Astrocyte of the cerebellum (primary cell): ENCODE measurements around the gene ALKBH6.
A peak's percentile ranks its signal among the peaks of the same experiment; 100 is the strongest.

Source experiments
- DNase-seq: peaks from one replicate; pipeline ENCODE4 v3.0.0-alpha.2; 2011; ENCODE audit warnings: low read depth
- H3K4me3 ChIP-seq: 2 replicates; pipeline ENCODE4 v1.5.1; 2011; ENCODE audit warnings: mild to moderate bottlenecking, low read depth, low read length, moderate library complexity
- CTCF ChIP-seq: IDR thresholded peaks from 2 replicates; pipeline ENCODE4 v1.5.1; 2012; ENCODE audit warnings: low read length, low read depth, moderate library complexity, mild to moderate bottlenecking; ENCODE audit errors: missing control alignments
- in situ Hi-C: cut with HindIII; loops from 2 replicates; pipeline ENCODE4 v1.10.0; 2017; ENCODE audit warnings: low sequenced_read_pairs

ALKBH6 gene

GRCh38 chr19:36054733-36055686 is 41.0 kb upstream of the ALKBH6 start, which contains the start of gene WDR62:
WDR62 (plus strand) TSS chr19:36054897; CDS start chr19:36054972, 75 bp downstream.
- in situ Hi-C loops, result no loop called here
- H3K4me3 ChIP-seq, result peak within 1 kb of the TSS; percentile 53
- no peak for TF ChIP-seq CTCF
- DNase-seq, result no peak

GRCh38 chr19:36054119-36054732 is 40.2 kb upstream of the ALKBH6 start, which contains the start of gene THAP8:
THAP8 (minus strand) TSS chr19:36054285; CDS start chr19:36054217, 68 bp downstream.
- in situ Hi-C loops, result no loop called here
- DNase-seq, result peak; percentile 99
- H3K4me3 ChIP-seq, result peak within 1 kb of the TSS; percentile 53
- TF ChIP-seq CTCF, result peak; percentile 62

- no peak for DNase-seq
- H3K4me3 ChIP-seq, result no peak overlapping the region
- in situ Hi-C loops, result no loop called here
- TF ChIP-seq CTCF, result no peak
These were observed 37.6 kb upstream of the ALKBH6 start for GRCh38 chr19:36051637-36052036.

GRCh38 chr19:36051236-36051635 is 37.2 kb upstream of the ALKBH6 start:
- H3K4me3 ChIP-seq, result no peak overlapping the region
- in situ Hi-C loops, result no loop called here
- DNase-seq, result no peak
- no peak for TF ChIP-seq CTCF

- in situ Hi-C loops, result no loop called here
- no peak overlapping the region for H3K4me3 ChIP-seq
- no peak for TF ChIP-seq CTCF
- no peak for DNase-seq
These were observed 35.2 kb upstream of the ALKBH6 start for GRCh38 chr19:36049080-36049698.

- DNase-seq, result no peak
- in situ Hi-C loops, result no loop called here
These were observed 33.8 kb upstream of the ALKBH6 start for GRCh38 chr19:36047835-36048234.

More at GRCh38 chr19:36047835-36048234, 33.8 kb upstream of the ALKBH6 start:
- no peak for TF ChIP-seq CTCF
- no peak overlapping the region for H3K4me3 ChIP-seq
